Midbrain (tissue), 1 donor: ENCODE results near the gene MAN1A1.

Source experiments
- DNase-seq: peaks from one replicate; lab custom pipeline; 2025; lab: John Stamatoyannopoulos, UW

Gene MAN1A1

GRCh38 chr6:119269266-119270103 lies 80.1 kb downstream of the MAN1A1 start:
- DNase-seq = no peak

GRCh38 chr6:119267126-119267905 lies 82.2 kb downstream of the MAN1A1 start:
- no peak for DNase-seq

GRCh38 chr6:119264854-119265397 lies 84.6 kb downstream of the MAN1A1 start:
- DNase-seq = no peak

- DNase-seq = no peak
These were observed 86.9 kb downstream of the MAN1A1 start for GRCh38 chr6:119262612-119263011.

- DNase-seq = no peak
These were observed 87.6 kb downstream of the MAN1A1 start for GRCh38 chr6:119261944-119262284.

- no peak for DNase-seq
These were observed 90.5 kb downstream of the MAN1A1 start for GRCh38 chr6:119259027-119259426.

- no peak for DNase-seq
These were observed 91.8 kb downstream of the MAN1A1 start for GRCh38 chr6:119257726-119258125.

- no peak for DNase-seq
These were observed 92.5 kb downstream of the MAN1A1 start for GRCh38 chr6:119256978-119257462.

- no peak for DNase-seq
These were observed 93.2 kb downstream of the MAN1A1 start for GRCh38 chr6:119256392-119256791.

GRCh38 chr6:119255492-119255891 lies 94.1 kb downstream of the MAN1A1 start:
- DNase-seq = no peak

GRCh38 chr6:119250036-119250435 lies 99.5 kb downstream of the MAN1A1 start:
- no peak for DNase-seq

GRCh38 chr6:119249319-119249718 lies 100.2 kb downstream of the MAN1A1 start:
- DNase-seq = no peak

- DNase-seq = no peak
These were observed 102.1 kb downstream of the MAN1A1 start for GRCh38 chr6:119247504-119247903.

GRCh38 chr6:119243657-119244056 lies 105.9 kb downstream of the MAN1A1 start:
- DNase-seq = no peak

- DNase-seq = no peak
These were observed 106.5 kb downstream of the MAN1A1 start for GRCh38 chr6:119243037-119243436.

GRCh38 chr6:119241540-119242309 lies 107.8 kb downstream of the MAN1A1 start:
- DNase-seq = no peak

- DNase-seq = no peak
These were observed 108.5 kb downstream of the MAN1A1 start for GRCh38 chr6:119241111-119241465.

GRCh38 chr6:119240257-119241110 lies 109.1 kb downstream of the MAN1A1 start:
- no peak for DNase-seq

- DNase-seq = no peak
These were observed 112.3 kb downstream of the MAN1A1 start for GRCh38 chr6:119237177-119237715.

GRCh38 chr6:119234941-119235340 lies 114.6 kb downstream of the MAN1A1 start:
- no peak for DNase-seq

GRCh38 chr6:119234457-119234856 lies 115.1 kb downstream of the MAN1A1 start:
- no peak for DNase-seq
